ENCODE results near the gene SOX6. TPM values are rescaled to one million over a fixed set of nuclear protein-coding genes. Genes with fewer than 3 reads are reported as not detected.

The SOX6 gene
- total RNA-seq, 1 experiment from 2014 or later, result not detected

GRCh38 chr11:16136792-16137390 lies 219.5 kb downstream of the SOX6 start:
- Mint-ChIP-seq H3K9me3 (peaks cover 6 to 12% of the 10 kb centered on the region in 2 experiments), H3K4me1 (peaks cover 3 to 6% of the 10 kb centered on the region in 2 experiments), H3K36me3 (ENCODE audit: insufficient read depth in 1 of 3, low read depth in 3 of 3) (peaks cover 0 to 7% (median 6%) of the 10 kb centered on the region in 3 experiments; a peak in 4 of 7 replicates), H3K4me3 (no peak overlapping the region), H3K27me3 (ENCODE audit: low read depth) (no peaks in the 10 kb centered on the region), H3K27ac (no peak overlapping the region)
- Histone ChIP-seq H3T11ph (ENCODE audit: low read length) (no peak overlapping the region), H2BK20ac (ENCODE audit: low read depth, low read length, poor library complexity, severe bottlenecking) (no peak overlapping the region), H3K4ac (ENCODE audit: low read depth, low read length) (no peak overlapping the region), H3K4me2 (ENCODE audit: insufficient read depth, insufficient read length, low read length) (no peak overlapping the region), H3K23me2 (ENCODE audit: insufficient read length, low read depth, low read length, poor library complexity, severe bottlenecking) (no peaks in the 10 kb centered on the region), H4K5ac (ENCODE audit: insufficient read length, low read depth, low read length) (no peak overlapping the region), H2AK5ac (ENCODE audit: insufficient read length, low read length) (no peak overlapping the region), H4K91ac (ENCODE audit: insufficient read length, low read depth, low read length) (no peak overlapping the region), H3K79me2 (ENCODE audit: insufficient read depth, low read length) (no peaks in the 10 kb centered on the region), H3K9ac (ENCODE audit: extremely low read depth, insufficient read length, low read length) (no peak overlapping the region), H2BK120ac (ENCODE audit: low read depth, low read length, poor library complexity, severe bottlenecking) (no peak overlapping the region), H3K23ac (ENCODE audit: insufficient read length, low read depth, low read length) (no peak overlapping the region), H3K4me1 (ENCODE audit: insufficient read depth, low read length) (no peaks in the 10 kb centered on the region), H3K27ac (ENCODE audit: insufficient read length, low read depth, low read length) (no peak overlapping the region), H3K56ac (ENCODE audit: insufficient read length, low read depth, low read length) (no peak overlapping the region), H2AFZ (ENCODE audit: low read length) (no peak overlapping the region), H4K20me1 (ENCODE audit: control insufficient read depth, insufficient read depth, insufficient read length) (no peaks in the 10 kb centered on the region), H3K27me3 (ENCODE audit: insufficient read depth, low read length) (no peaks in the 10 kb centered on the region), H2BK12ac (ENCODE audit: insufficient read length, low read depth, low read length) (no peak overlapping the region), H3K9me3 (ENCODE audit: control insufficient read depth, low read depth, low read length) (no peaks in the 10 kb centered on the region), H3K79me1 (ENCODE audit: insufficient read depth, low read depth, low read length, poor library complexity, severe bottlenecking) (no peaks in the 10 kb centered on the region), H2BK5ac (ENCODE audit: insufficient read length, low read length) (no peak overlapping the region), H3K14ac (ENCODE audit: insufficient read depth, low read length) (no peak overlapping the region), H2BK15ac (ENCODE audit: low read depth, low read length) (no peak overlapping the region), H3K18ac (ENCODE audit: insufficient read length, low read depth, low read length) (no peak overlapping the region), H4K8ac (replicated peaks; ENCODE audit: insufficient read length, low read depth, low read length) (no peak overlapping the region)
- WGBS (ENCODE audit: extremely low coverage, insufficient read length, low lambda C conversion rate), result no CpG with 5 or more reads among the region's 5 CpGs
- TF ChIP-seq CTCF (conservative IDR thresholded peaks at IDR 0.05), result no peak
- DNase-seq, result no peak
